ENCODE data around the gene ZNHIT2.

The ZNHIT2 gene

GRCh38 chr11:65100674-65101350, 16.7 kb downstream of the ZNHIT2 start:
- no peak for DNase-seq

GRCh38 chr11:65096926-65097325, 20.6 kb downstream of the ZNHIT2 start:
- DNase-seq: no peak

GRCh38 chr11:65095974-65096806, 21.3 kb downstream of the ZNHIT2 start, which contains the start of gene VPS51:
VPS51 (plus strand) TSS chr11:65096214; CDS start chr11:65096251, 37 bp downstream.
- DNase-seq: peak; percentile 90

GRCh38 chr11:65095427-65095826, 22.1 kb downstream of the ZNHIT2 start:
- no peak for DNase-seq

- DNase-seq: no peak
Observed at GRCh38 chr11:65090628-65091027, 26.9 kb downstream of the ZNHIT2 start.

GRCh38 chr11:65089621-65090020, 27.9 kb downstream of the ZNHIT2 start:
- DNase-seq: no peak

GRCh38 chr11:65087827-65088226, 29.7 kb downstream of the ZNHIT2 start:
- DNase-seq: no peak

- DNase-seq: no peak
Observed at GRCh38 chr11:65087216-65087615, 30.3 kb downstream of the ZNHIT2 start.

- no peak for DNase-seq
Observed at GRCh38 chr11:65086809-65087208, 30.7 kb downstream of the ZNHIT2 start.

- no peak for DNase-seq
Observed at GRCh38 chr11:65085446-65085845, 32.1 kb downstream of the ZNHIT2 start.

- no peak for DNase-seq
Observed at GRCh38 chr11:65084598-65085375, 32.7 kb downstream of the ZNHIT2 start.

GRCh38 chr11:65083834-65084597, 33.5 kb downstream of the ZNHIT2 start, which contains the start of the genes CDCA5 and ZFPL1:
CDCA5 (minus strand) TSS chr11:65084040; CDS start chr11:65083978, 62 bp downstream.
ZFPL1 (plus strand) TSS chr11:65084222; CDS start chr11:65084699, 477 bp downstream.
- DNase-seq: peak; percentile 97

GRCh38 chr11:65083134-65083833, 34.2 kb downstream of the ZNHIT2 start:
- no peak for DNase-seq

GRCh38 chr11:65078786-65079342, 38.6 kb downstream of the ZNHIT2 start:
- DNase-seq: no peak

- DNase-seq: peak; percentile 82
Observed at GRCh38 chr11:65078151-65078550, 39.4 kb downstream of the ZNHIT2 start.

GRCh38 chr11:65077451-65077850, 40.0 kb downstream of the ZNHIT2 start:
- DNase-seq: no peak

- no peak for DNase-seq
Observed at GRCh38 chr11:65072631-65072966, 44.9 kb downstream of the ZNHIT2 start.

GRCh38 chr11:65071907-65072630, 45.4 kb downstream of the ZNHIT2 start:
- no peak for DNase-seq

- no peak for DNase-seq
Observed at GRCh38 chr11:65069217-65069616, 48.3 kb downstream of the ZNHIT2 start.

- DNase-seq: no peak
Observed at GRCh38 chr11:65067446-65067845, 50.1 kb downstream of the ZNHIT2 start.

- no peak for DNase-seq
Observed at GRCh38 chr11:65066805-65067291, 50.7 kb downstream of the ZNHIT2 start.
